GM12878 (cell line): ENCODE data around the gene PRMT3. TPM values are rescaled to one million over a fixed set of nuclear protein-coding genes. Genes with fewer than 3 reads are reported as not detected.

Experiments
- ATAC-seq: fragments of 200-7000 bp; cut with Tn5 transposase; 3 replicates; pipeline ENCODE4 v1.9.1; 2020; ENCODE audit warnings: mild to moderate bottlenecking, moderate library complexity
- BruUV-seq: library from RNA; stranded (reverse); fragments of 400-500 nt; replicated peaks from 2 replicates; lab custom pipeline; 2021; lab: Mats Ljungman, UMichigan
- CTCF ChIA-PET: fragments of 300-600 bp; sonication (Branson Sonifier 250); formaldehyde crosslinking; extraction: SDS; loops from one replicate; lab custom pipeline; 2021; ENCODE audit warnings: inconsistent platforms; lab: Yijun Ruan, JAX
- POLR2A ChIA-PET: fragments of 350-600 bp; formaldehyde crosslinking; extraction: SDS; loops from one replicate; lab custom pipeline; 2021; ENCODE audit warnings: inconsistent platforms; lab: Charles Lee
- RAD21 ChIA-PET: fragments of 300-600 bp; sonication (Branson Sonifier 250); formaldehyde crosslinking; loops from one replicate; lab custom pipeline; 2023; ENCODE audit warnings: antibody characterized with exemption; ENCODE audit not compliant: unreplicated experiment; lab: Charles Lee
- SMC1A ChIA-PET: fragments of 300-600 bp; sonication (Branson Sonifier 250); formaldehyde crosslinking; loops from one replicate; lab custom pipeline; 2023; ENCODE audit not compliant: unreplicated experiment, uncharacterized antibody; lab: Charles Lee
- DNase-seq: peaks from one replicate; pipeline ENCODE4 v3.0.0-alpha.2; 2011; ENCODE audit warnings: low read depth, low spot score
- FAIRE-seq: peaks from 3 replicates; lab custom pipeline; 2011; peaks lifted over from hg19 to GRCh38; lab: Jason Lieb, UNC
- H2AFZ ChIP-seq: 2 replicates; pipeline ENCODE4 v1.6.0; 2011; ENCODE audit warnings: low read depth, low read length, control low read depth; ENCODE audit not compliant: control insufficient read depth
- H3K27ac ChIP-seq: 2 replicates; pipeline ENCODE4 v1.5.1; 2011; ENCODE audit warnings: control low read depth; ENCODE audit not compliant: control insufficient read depth, insufficient read depth
- H3K27me3 ChIP-seq, 2 experiments: replicated peaks in 1 of 2; 2 replicates each; pipeline versions ENCODE4 v1.6.0 to v1.6.1; 2011; ENCODE audit warnings: low read length in 1 of 2; ENCODE audit not compliant: control insufficient read depth in 2 of 2, insufficient read depth in 2 of 2
- H3K36me3 ChIP-seq, 2 experiments: 2 replicates each; pipeline ENCODE4 v1.5.1; 2011; ENCODE audit warnings: low read length in 1 of 2; ENCODE audit not compliant: control insufficient read depth in 2 of 2, insufficient read depth in 2 of 2
- H3K4me1 ChIP-seq: 2 replicates; pipeline ENCODE4 v1.6.1; 2011; ENCODE audit warnings: mild to moderate bottlenecking, low read length, moderate library complexity, mixed read lengths; ENCODE audit not compliant: control insufficient read depth, insufficient read depth
- H3K4me2 ChIP-seq: 2 replicates; pipeline ENCODE4 v1.6.0; 2011; ENCODE audit warnings: control low read depth; ENCODE audit not compliant: control insufficient read depth, insufficient read depth
- H3K4me3 ChIP-seq: fragments of 200-600 bp; sonication (generic); 2 replicates; pipeline ENCODE4 v1.5.1; 2016
- H3K79me2 ChIP-seq: 2 replicates; pipeline ENCODE4 v1.6.0; 2011; ENCODE audit warnings: low read length; ENCODE audit not compliant: control insufficient read depth, insufficient read depth
- H3K9ac ChIP-seq: 2 replicates; pipeline ENCODE4 v1.8.0; 2011; ENCODE audit warnings: low read length, control low read depth, mixed read lengths; ENCODE audit not compliant: control insufficient read depth, insufficient read depth
- H3K9me3 ChIP-seq: replicated peaks from 3 replicates; pipeline ENCODE4 v1.5.1; 2011; ENCODE audit warnings: mild to moderate bottlenecking, low read length; ENCODE audit not compliant: control insufficient read depth, insufficient read depth
- H4K20me1 ChIP-seq: 2 replicates; pipeline ENCODE4 v1.6.0; 2011; ENCODE audit not compliant: control insufficient read depth, insufficient read depth
- ATF3 ChIP-seq: IDR thresholded peaks from 2 replicates; pipeline ENCODE4 v1.6.1; 2011; ENCODE audit warnings: low read depth, mild to moderate bottlenecking, low read length, moderate library complexity, borderline replicate concordance; ENCODE audit errors: extremely low read depth
- ATF7 ChIP-seq: fragments of 450-650 bp; IDR thresholded peaks from 2 replicates; pipeline ENCODE4 v1.6.1; 2016; ENCODE audit warnings: low read depth, mild to moderate bottlenecking
- CEBPB ChIP-seq, 2 experiments: fragments of 150-350 bp in 1 of 2; IDR thresholded peaks; 2 replicates each; pipeline ENCODE4 v1.6.1; 2012 to 2014; ENCODE audit warnings: low read depth in 2 of 2, low read length in 2 of 2, borderline replicate concordance in 1 of 2, inconsistent platforms in 1 of 2
- CHD1 ChIP-seq: IDR thresholded peaks from 2 replicates; pipeline ENCODE4 v1.6.1; 2012; ENCODE audit warnings: low read depth, low read length, improper control_type of control experiment
- CHD4 ChIP-seq: fragments of 200-600 bp; sonication (generic); IDR thresholded peaks from 2 replicates; pipeline ENCODE4 v1.6.1; 2016; ENCODE audit warnings: mild to moderate bottlenecking
- CTCF ChIP-seq, 3 experiments: IDR thresholded peaks in 2 of 3; conservative IDR thresholded peaks in 1 of 3; 2 replicates each; pipeline ENCODE4 v1.5.1; 2011; ENCODE audit warnings: low read depth in 3 of 3, low read length in 3 of 3, mild to moderate bottlenecking in 3 of 3, control low read depth in 2 of 3, moderate library complexity in 2 of 3, inconsistent platforms in 1 of 3, mixed read lengths in 1 of 3; ENCODE audit not compliant: control insufficient read depth in 2 of 3, insufficient read depth in 1 of 3; ENCODE audit errors: extremely low read depth in 1 of 3
- NBN ChIP-seq: fragments of 450-650 bp; IDR thresholded peaks from 2 replicates; pipeline ENCODE4 v1.6.1; 2016
- PBX3 ChIP-seq: IDR thresholded peaks from 2 replicates; pipeline ENCODE4 v1.6.1; 2011; ENCODE audit warnings: mild to moderate bottlenecking, low read depth, low read length, moderate library complexity; ENCODE audit not compliant: insufficient replicate concordance
- POLR2A ChIP-seq: IDR thresholded peaks from 2 replicates; pipeline ENCODE4 v1.6.1; 2011; ENCODE audit warnings: low read depth, mild to moderate bottlenecking, low read length
- POLR2AphosphoS5 ChIP-seq: IDR thresholded peaks from 2 replicates; pipeline ENCODE4 v1.6.1; 2011; ENCODE audit warnings: mild to moderate bottlenecking, low read length, inconsistent platforms
- RUNX3 ChIP-seq: IDR thresholded peaks from 2 replicates; pipeline ENCODE4 v1.6.1; 2012; ENCODE audit warnings: low read length, inconsistent platforms
- SKIL ChIP-seq: fragments of 450-650 bp; IDR thresholded peaks from 2 replicates; pipeline ENCODE4 v1.6.1; 2017; ENCODE audit warnings: mild to moderate bottlenecking, low read depth, inconsistent platforms; ENCODE audit not compliant: poor library complexity, severe bottlenecking
- USF2 ChIP-seq: IDR thresholded peaks from 2 replicates; pipeline ENCODE4 v1.6.1; 2011; ENCODE audit warnings: low read depth, low read length, improper control_type of control experiment, borderline replicate concordance
- ZNF274 ChIP-seq: IDR thresholded peaks from one replicate; pipeline ENCODE4 v1.8.0; 2011; ENCODE audit not compliant: insufficient read length, insufficient read depth
- WGBS: methylation state at CpG from one replicate; pipeline ENCODE4 v1.1.6; 2016; ENCODE audit warnings: low lambda C conversion rate; ENCODE audit not compliant: insufficient replicate concordance, insufficient coverage; ENCODE audit errors: missing lambda C conversion rate; 5-methylcytosine and 5-hydroxymethylcytosine counted together
- in situ Hi-C: fragments of 300-500 bp; cut with MboI; formaldehyde crosslinking; loops from 9 replicates; pipeline ENCODE4 v1.14.3; 2018; ENCODE audit warnings: mixed read lengths
- intact Hi-C: fragments of 100-400 bp; cut with micrococcal nuclease; formaldehyde crosslinking; loops from one replicate; pipeline ENCODE4 v1.14.2; 2022; ENCODE audit not compliant: unreplicated experiment
- polyA plus RNA-seq, 11 experiments: library from polyadenylated mRNA; depleted of rRNA in 4 of 11; unstranded in 6 of 11; stranded (reverse) in 5 of 11; fragments of >200 nt; fragmentation: Nextera tagmentation in 4 of 11; fragmentation: Illumina TruSeq in 1 of 11; extraction: Ambion mirVana in 4 of 11; extraction: Trizol in 1 of 11; gene quantifications; 1 replicate in 1 of 11; 2 replicates in 10 of 11; pipeline versions ENCODE4 v1.2.1 to v1.2.3, GENCODE V29; 2011 to 2016; ENCODE audit warnings: inconsistent platforms in 2 of 11, missing spikeins in 2 of 11, low read depth in 1 of 11
- total RNA-seq, 4 experiments: library from RNA; depleted of rRNA in 3 of 4; stranded (reverse); fragments of >200 nt in 3 of 4; fragmentation: Illumina TruSeq in 1 of 4; extraction: Trizol in 1 of 4; gene quantifications; 2 replicates each; pipeline versions ENCODE4 v1.2.1 to v1.2.3, GENCODE V29; 2013 to 2021

PRMT3 gene
- total and polyA plus RNA-seq, 10 of the 15 experiments (the other 5 are each of a cell fraction or from before 2014, with no cell fraction given), result 13.9 to 52.1 (median 27.7) TPM

DNA sequence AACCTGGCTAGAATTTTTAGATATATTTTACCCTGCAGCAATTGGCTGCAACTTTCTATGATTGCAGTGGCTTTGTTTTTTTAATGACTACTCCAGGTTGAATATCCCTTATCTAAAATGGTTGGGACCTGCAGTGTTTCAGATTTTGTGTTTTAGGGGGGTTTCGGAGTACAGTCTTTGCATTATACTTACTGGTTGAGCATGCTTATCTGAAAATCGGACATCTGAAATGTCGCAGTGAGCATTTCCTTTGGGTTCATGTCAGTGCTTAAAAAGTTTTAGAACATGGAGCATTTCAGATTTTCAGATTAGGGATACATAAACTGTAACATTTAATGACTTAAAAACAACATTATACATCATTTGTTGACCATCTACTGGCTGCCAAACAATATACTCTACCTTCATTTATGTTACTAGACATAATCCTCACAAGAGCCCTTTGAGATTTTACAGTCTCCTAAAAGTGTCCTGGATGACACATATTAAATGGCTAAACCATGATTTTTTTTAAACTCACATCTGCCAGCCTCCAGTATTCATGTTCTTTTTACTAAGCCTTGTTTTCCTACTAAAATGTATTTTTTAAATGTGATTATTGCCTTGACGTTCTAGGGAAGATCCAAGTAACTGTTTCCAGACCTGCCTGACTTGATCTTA lies 66.3 kb downstream of the PRMT3 start (continued):
- no peak for TF ChIP-seq CTCF (IDR thresholded peaks at IDR 0.05 in 2 of 3, conservative IDR thresholded peaks at IDR 0.05 in 1 of 3; ENCODE audit: control insufficient read depth in 2 of 3, extremely low read depth in 1 of 3, insufficient read depth in 1 of 3, low read depth in 3 of 3, low read length in 3 of 3)

- ChIA-PET RAD21 (no interaction called here), SMC1A (interaction anchor here (0.8 to 2.4 kb wide), 3 partner anchors 22 to 46 kb away, joined by 3 to 5 read pairs (median 3); no protein-coding TSS in a partner anchor), POLR2A (no interaction called here), CTCF (interaction anchor here (1.4 kb wide), 1 partner anchor 16 kb away, joined by 4 read pairs; no protein-coding TSS in a partner anchor)
- Histone ChIP-seq H3K4me3 (no peak overlapping the region), H3K79me2 (no peaks in the 10 kb centered on the region), H3K4me1 (no peaks in the 10 kb centered on the region), H3K36me3 (peaks cover 0 to 8% of the 10 kb centered on the region in 2 experiments; a peak in 3 of 4 replicates), H3K4me2 (no peak overlapping the region), H3K27me3 (no peaks in the 10 kb centered on the region), H3K9me3 (no peaks in the 10 kb centered on the region), H2AFZ (no peak overlapping the region), H3K27ac (no peak overlapping the region), H3K9ac (no peak overlapping the region), H4K20me1 (no peaks in the 10 kb centered on the region)
- intact Hi-C loops (no loop called here), in situ Hi-C loops (no loop called here)
- no peak for ATAC-seq
- WGBS, result 83% methylated on average over 4 of the region's 4 CpGs
- BruUV-seq, result no TSS peak
- no peak for DNase-seq
- no peak for FAIRE-seq
- no peak for TF ChIP-seq RUNX3
- no peak for TF ChIP-seq CHD1
- TF ChIP-seq SKIL, result no peak
- TF ChIP-seq NBN, result no peak
- TF ChIP-seq ZNF274, result no peak
- TF ChIP-seq ATF7, result no peak
- no peak for TF ChIP-seq USF2
- TF ChIP-seq CHD4, result no peak
- no peak for TF ChIP-seq POLR2A
- no peak for TF ChIP-seq CEBPB (IDR thresholded peaks at IDR 0.05; ENCODE audit: borderline replicate concordance in 1 of 2, low read depth in 2 of 2, low read length in 2 of 2)
- TF ChIP-seq ATF3, result no peak
- TF ChIP-seq PBX3, result no peak
- TF ChIP-seq POLR2AphosphoS5, result no peak
These were observed 69.7 kb downstream of the PRMT3 start for GRCh38 chr11:20457001-20457799.
